ENCODE data around the gene ZC3H7A. TPM values are rescaled to one million over a fixed set of nuclear protein-coding genes. Genes with fewer than 3 reads are reported as not detected.
A peak's percentile ranks its signal among the peaks of the same experiment; 100 is the strongest.

Gene ZC3H7A
- total RNA-seq, 1 experiment from 2014 or later, result 45.9 TPM

DNA sequence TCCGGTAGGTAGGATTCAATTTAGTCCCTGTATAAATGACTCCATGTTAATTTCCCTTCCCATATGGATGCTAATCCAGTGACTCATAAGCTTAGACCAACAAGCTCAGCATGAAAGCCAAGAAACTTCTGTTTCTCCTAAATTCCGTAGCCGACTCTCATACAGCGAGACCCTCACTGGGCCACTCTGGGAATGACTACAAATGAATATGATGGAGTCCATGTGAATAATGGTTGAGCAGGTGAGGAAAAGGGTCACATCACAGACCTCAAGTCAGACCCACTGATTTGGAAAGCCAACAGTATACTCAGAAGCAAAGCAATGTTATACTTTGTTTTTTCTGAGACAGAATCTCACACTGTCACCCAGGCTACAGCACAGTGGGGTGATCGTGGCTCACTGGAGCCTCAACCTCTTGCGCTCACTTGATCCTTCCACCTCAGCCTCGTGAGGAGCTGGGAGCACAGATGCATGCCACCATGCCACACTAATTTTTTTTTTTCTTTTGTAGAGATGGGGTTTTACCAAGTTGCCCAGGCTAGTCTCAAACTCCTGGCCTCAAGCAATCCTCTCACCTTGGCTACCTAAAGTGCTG is 39.7 kb upstream of the ZC3H7A start:
- CTCF ChIA-PET, result interaction anchor here (0.6 to 2.1 kb wide), 3 partner anchors 39 to 122 kb away, joined by 3 to 11 read pairs (median 6); partner anchors contain the start of gene ZC3H7A
- Mint-ChIP-seq H3K4me1 (peaks cover 11% of the 10 kb centered on the region), H3K36me3 (peaks cover 51% of the 10 kb centered on the region), H3K9me3 (no peaks in the 10 kb centered on the region), H3K4me3 (no peak overlapping the region), H3K27ac (peak overlapping the region; percentile 98), H3K27me3 (ENCODE audit: low read depth) (no peaks in the 10 kb centered on the region; the same call in 1 of the 2 replicates)
- TF ChIP-seq ZNF219 (CRISPR knock-in tag; IDR thresholded peaks at IDR 0.05; ENCODE audit: borderline replicate concordance) (no peak), TP53 (CRISPR knock-in tag; IDR thresholded peaks at IDR 0.05) (no peak), ESRRA (CRISPR knock-in tag; IDR thresholded peaks at IDR 0.05; ENCODE audit: borderline replicate concordance) (no peak), ZBTB21 (CRISPR knock-in tag; IDR thresholded peaks at IDR 0.05; ENCODE audit: borderline replicate concordance) (no peak), ATF1 (CRISPR knock-in tag; IDR thresholded peaks at IDR 0.05) (no peak)
- TF ChIP-seq, protein P1, sequence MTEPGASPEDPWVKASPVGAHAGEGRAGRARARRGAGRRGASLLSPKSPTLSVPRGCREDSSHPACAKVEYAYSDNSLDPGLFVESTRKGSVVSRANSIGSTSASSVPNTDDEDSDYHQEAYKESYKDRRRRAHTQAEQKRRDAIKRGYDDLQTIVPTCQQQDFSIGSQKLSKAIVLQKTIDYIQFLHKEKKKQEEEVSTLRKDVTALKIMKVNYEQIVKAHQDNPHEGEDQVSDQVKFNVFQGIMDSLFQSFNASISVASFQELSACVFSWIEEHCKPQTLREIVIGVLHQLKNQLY (CRISPR knock-in tag; IDR thresholded peaks at IDR 0.05), result no peak
- TF ChIP-seq, protein P2, sequence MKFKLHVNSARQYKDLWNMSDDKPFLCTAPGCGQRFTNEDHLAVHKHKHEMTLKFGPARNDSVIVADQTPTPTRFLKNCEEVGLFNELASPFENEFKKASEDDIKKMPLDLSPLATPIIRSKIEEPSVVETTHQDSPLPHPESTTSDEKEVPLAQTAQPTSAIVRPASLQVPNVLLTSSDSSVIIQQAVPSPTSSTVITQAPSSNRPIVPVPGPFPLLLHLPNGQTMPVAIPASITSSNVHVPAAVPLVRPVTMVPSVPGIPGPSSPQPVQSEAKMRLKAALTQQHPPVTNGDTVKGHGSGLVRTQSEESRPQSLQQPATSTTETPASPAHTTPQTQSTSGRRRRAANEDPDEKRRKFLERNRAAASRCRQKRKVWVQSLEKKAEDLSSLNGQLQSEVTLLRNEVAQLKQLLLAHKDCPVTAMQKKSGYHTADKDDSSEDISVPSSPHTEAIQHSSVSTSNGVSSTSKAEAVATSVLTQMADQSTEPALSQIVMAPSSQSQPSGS (CRISPR knock-in tag; IDR thresholded peaks at IDR 0.05; ENCODE audit: borderline replicate concordance, low read depth), result no peak
- TF ChIP-seq, protein P3, sequence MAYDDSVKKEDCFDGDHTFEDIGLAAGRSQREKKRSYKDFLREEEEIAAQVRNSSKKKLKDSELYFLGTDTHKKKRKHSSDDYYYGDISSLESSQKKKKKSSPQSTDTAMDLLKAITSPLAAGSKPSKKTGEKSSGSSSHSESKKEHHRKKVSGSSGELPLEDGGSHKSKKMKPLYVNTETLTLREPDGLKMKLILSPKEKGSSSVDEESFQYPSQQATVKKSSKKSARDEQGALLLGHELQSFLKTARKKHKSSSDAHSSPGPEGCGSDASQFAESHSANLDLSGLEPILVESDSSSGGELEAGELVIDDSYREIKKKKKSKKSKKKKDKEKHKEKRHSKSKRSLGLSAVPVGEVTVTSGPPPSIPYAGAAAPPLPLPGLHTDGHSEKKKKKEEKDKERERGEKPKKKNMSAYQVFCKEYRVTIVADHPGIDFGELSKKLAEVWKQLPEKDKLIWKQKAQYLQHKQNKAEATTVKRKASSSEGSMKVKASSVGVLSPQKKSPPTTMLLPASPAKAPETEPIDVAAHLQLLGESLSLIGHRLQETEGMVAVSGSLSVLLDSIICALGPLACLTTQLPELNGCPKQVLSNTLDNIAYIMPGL (CRISPR knock-in tag; IDR thresholded peaks at IDR 0.05), result no peak
- TF ChIP-seq, protein P4, sequence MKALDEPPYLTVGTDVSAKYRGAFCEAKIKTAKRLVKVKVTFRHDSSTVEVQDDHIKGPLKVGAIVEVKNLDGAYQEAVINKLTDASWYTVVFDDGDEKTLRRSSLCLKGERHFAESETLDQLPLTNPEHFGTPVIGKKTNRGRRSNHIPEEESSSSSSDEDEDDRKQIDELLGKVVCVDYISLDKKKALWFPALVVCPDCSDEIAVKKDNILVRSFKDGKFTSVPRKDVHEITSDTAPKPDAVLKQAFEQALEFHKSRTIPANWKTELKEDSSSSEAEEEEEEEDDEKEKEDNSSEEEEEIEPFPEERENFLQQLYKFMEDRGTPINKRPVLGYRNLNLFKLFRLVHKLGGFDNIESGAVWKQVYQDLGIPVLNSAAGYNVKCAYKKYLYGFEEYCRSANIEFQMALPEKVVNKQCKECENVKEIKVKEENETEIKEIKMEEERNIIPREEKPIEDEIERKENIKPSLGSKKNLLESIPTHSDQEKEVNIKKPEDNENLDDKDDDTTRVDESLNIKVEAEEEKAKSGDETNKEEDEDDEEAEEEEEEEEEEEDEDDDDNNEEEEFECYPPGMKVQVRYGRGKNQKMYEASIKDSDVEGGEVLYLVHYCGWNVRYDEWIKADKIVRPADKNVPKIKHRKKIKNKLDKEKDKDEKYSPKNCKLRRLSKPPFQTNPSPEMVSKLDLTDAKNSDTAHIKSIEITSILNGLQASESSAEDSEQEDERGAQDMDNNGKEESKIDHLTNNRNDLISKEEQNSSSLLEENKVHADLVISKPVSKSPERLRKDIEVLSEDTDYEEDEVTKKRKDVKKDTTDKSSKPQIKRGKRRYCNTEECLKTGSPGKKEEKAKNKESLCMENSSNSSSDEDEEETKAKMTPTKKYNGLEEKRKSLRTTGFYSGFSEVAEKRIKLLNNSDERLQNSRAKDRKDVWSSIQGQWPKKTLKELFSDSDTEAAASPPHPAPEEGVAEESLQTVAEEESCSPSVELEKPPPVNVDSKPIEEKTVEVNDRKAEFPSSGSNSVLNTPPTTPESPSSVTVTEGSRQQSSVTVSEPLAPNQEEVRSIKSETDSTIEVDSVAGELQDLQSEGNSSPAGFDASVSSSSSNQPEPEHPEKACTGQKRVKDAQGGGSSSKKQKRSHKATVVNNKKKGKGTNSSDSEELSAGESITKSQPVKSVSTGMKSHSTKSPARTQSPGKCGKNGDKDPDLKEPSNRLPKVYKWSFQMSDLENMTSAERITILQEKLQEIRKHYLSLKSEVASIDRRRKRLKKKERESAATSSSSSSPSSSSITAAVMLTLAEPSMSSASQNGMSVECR (CRISPR knock-in tag; IDR thresholded peaks at IDR 0.05; ENCODE audit: borderline replicate concordance), result no peak
- ATAC-seq (peak; percentile 50), DNase-seq (ENCODE audit: low spot score) (no peak)
- POLR2A ChIA-PET, result interaction anchor here (1.1 kb wide), 1 partner anchor 39 kb away, joined by 3 read pairs; the partner anchor contains the start of gene ZC3H7A

DNA sequence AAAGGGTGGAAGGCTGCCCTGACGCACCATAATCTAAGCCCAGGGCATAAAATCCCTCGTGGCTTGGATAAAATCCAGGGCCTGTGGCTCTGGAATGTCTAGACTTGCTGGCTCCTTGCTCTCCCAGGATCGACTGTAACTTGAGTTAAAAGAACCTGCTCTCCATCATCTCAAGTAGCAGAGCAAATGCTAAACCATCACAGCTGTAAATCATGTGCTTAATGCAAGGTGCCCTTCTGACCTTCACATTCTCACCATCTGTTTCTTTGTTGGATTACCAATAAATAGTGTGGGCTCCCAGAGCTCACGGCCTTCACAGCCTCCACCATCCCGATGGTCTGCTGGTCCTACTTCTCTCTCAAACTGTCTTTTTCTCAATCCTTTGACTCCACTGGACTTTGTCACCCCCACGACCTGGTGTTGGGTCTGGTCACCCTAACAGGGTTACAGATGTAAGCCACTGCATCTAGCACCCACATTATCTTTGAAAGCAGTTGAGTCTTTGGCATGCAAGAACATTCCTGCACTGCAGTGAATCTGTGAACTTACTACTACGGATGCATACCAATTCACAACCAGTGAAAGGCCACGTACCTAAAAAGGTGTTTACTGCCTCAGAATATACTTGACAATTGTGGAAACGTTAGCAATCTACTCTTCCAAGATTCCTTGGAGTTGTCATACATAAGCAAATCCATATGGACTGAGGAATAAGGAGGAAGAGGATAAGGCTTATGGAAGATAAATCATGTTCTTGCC is 39.0 kb upstream of the ZC3H7A start:
- Mint-ChIP-seq H3K36me3 (peaks cover 46% of the 10 kb centered on the region), H3K4me3 (no peak overlapping the region), H3K27me3 (ENCODE audit: low read depth) (no peaks in the 10 kb centered on the region; the same call in 1 of the 2 replicates), H3K9me3 (no peaks in the 10 kb centered on the region), H3K27ac (peak overlapping the region; percentile 98), H3K4me1 (peaks cover 11% of the 10 kb centered on the region)
- peak; percentile 14; the same call in 1 of the 2 replicates for ATAC-seq
- CTCF ChIA-PET, result interaction anchor here (1.8 to 2.1 kb wide), 2 partner anchors 39 to 122 kb away, joined by 6 to 11 read pairs; partner anchors contain the start of gene ZC3H7A
- TF ChIP-seq ZNF317 (CRISPR knock-in tag; IDR thresholded peaks at IDR 0.05; ENCODE audit: borderline replicate concordance, low read depth) (no peak), EMX1 (CRISPR knock-in tag; IDR thresholded peaks at IDR 0.05) (peak; percentile 47; the same call in 1 of the 2 replicates), GABPB1 (CRISPR knock-in tag; IDR thresholded peaks at IDR 0.05) (0 out of 2 replicates have a peak, but pooled peaks have one; percentile 10), FOXJ3 (CRISPR knock-in tag; IDR thresholded peaks at IDR 0.05; ENCODE audit: borderline replicate concordance) (no peak), GTF2I (CRISPR knock-in tag; conservative IDR thresholded peaks at IDR 0.05) (no peak), PRRX2 (CRISPR knock-in tag; IDR thresholded peaks at IDR 0.05) (0 out of 2 replicates have a peak, but pooled peaks have one; percentile 51)
- TF ChIP-seq, protein P5, sequence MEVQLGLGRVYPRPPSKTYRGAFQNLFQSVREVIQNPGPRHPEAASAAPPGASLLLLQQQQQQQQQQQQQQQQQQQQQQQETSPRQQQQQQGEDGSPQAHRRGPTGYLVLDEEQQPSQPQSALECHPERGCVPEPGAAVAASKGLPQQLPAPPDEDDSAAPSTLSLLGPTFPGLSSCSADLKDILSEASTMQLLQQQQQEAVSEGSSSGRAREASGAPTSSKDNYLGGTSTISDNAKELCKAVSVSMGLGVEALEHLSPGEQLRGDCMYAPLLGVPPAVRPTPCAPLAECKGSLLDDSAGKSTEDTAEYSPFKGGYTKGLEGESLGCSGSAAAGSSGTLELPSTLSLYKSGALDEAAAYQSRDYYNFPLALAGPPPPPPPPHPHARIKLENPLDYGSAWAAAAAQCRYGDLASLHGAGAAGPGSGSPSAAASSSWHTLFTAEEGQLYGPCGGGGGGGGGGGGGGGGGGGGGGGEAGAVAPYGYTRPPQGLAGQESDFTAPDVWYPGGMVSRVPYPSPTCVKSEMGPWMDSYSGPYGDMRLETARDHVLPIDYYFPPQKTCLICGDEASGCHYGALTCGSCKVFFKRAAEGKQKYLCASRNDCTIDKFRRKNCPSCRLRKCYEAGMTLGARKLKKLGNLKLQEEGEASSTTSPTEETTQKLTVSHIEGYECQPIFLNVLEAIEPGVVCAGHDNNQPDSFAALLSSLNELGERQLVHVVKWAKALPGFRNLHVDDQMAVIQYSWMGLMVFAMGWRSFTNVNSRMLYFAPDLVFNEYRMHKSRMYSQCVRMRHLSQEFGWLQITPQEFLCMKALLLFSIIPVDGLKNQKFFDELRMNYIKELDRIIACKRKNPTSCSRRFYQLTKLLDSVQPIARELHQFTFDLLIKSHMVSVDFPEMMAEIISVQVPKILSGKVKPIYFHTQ (CRISPR knock-in tag; IDR thresholded peaks at IDR 0.05), result peak; percentile 43; the same call in 1 of the 2 replicates
- POLR2A ChIA-PET, result interaction anchor here (1.1 kb wide), 1 partner anchor 39 kb away, joined by 3 read pairs; the partner anchor contains the start of gene ZC3H7A
- DNase-seq (ENCODE audit: low spot score), result no peak
